ENCODE results near the gene ZNF44. TPM values are rescaled to one million over a fixed set of nuclear protein-coding genes. Genes with fewer than 3 reads are reported as not detected.

ZNF44 gene
- total and polyA plus RNA-seq, 9 of the 15 experiments (the other 6 are each of a cell fraction or from before 2014, with no cell fraction given) = 2.6 to 8.3 (median 4.4) TPM

DNA sequence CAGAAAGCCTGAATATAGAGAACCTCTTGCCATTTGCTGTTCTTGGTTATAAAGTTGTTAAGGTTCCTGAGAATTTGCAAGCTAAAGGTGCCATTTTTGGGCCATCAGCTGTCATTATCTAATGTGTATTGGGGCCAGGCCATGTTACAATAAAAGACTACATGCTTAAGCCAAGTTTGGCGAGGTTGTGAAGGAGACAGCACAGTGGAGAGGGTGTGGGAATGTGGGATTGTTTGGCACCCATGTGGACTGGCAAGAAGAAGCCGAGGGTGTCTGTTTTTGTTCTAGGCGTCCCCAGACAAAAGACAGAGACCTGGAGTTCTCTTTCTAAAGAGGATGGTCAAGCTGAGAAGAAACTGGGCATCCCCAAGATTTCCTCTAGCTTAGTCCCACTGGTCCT is 64.7 kb downstream of the ZNF44 start:
- Histone ChIP-seq H3K9me1 (ENCODE audit: control insufficient read depth, insufficient read depth, low read length) (no peaks in the 10 kb centered on the region), H2AFZ (ENCODE audit: low read depth, low read length) (no peak overlapping the region), H3K4me2 (ENCODE audit: insufficient read depth, low read length) (no peak overlapping the region), H4K20me1 (replicated peaks; ENCODE audit: control insufficient read depth, insufficient read depth, low read length) (no peaks in the 10 kb centered on the region), H3K4me3 (no peak overlapping the region), H3K27ac (ENCODE audit: extremely low read depth, low read depth, low read length) (no peak overlapping the region), H3K27me3 (ENCODE audit: control insufficient read depth in 2 of 2, insufficient read depth in 2 of 2, low read length in 2 of 2) (peaks cover 0 to 7% of the 10 kb centered on the region in 2 experiments; a peak in 3 of 5 replicates), H3K4me1 (replicated peaks in 1 of 2; ENCODE audit: control insufficient read depth in 2 of 2, insufficient read depth in 2 of 2, low read length in 2 of 2) (no peaks in the 10 kb centered on the region), H3K9me3 (replicated peaks; ENCODE audit: control insufficient read depth, insufficient read depth, low read depth, low read length) (no peaks in the 10 kb centered on the region), H3K79me2 (ENCODE audit: control insufficient read depth, insufficient read depth, low read length) (no peaks in the 10 kb centered on the region), H3K9ac (ENCODE audit: insufficient read depth in 1 of 2, low read depth in 2 of 2, low read length in 2 of 2) (no peak overlapping the region), H3K36me3 (ENCODE audit: control insufficient read depth, insufficient read depth, low read length) (no peaks in the 10 kb centered on the region)
- FAIRE-seq (no peak), ATAC-seq (no peak), DNase-seq (ENCODE audit: extremely low read depth in 1 of 4, low spot score in 3 of 4) (no peak)
- POLR2A ChIA-PET = interaction anchor here (0.6 to 1.6 kb wide), 2 partner anchors 9 to 36 kb away, joined by 3 read pairs; no protein-coding TSS in a partner anchor
- CTCF ChIA-PET (ENCODE audit: low intra/inter-chr PET ratio) = no interaction called here
- TF ChIP-seq EZH2 (IDR thresholded peaks at IDR 0.05; ENCODE audit: borderline replicate concordance, low read depth, low read length) (no peak), SMAD2 (IDR thresholded peaks at IDR 0.05; ENCODE audit: low read depth, low read length) (no peak), ZNF699 (CRISPR knock-in tag; IDR thresholded peaks at IDR 0.05; ENCODE audit: insufficient replicate concordance) (no peak), EWSR1 (IDR thresholded peaks at IDR 0.05; ENCODE audit: borderline replicate concordance, low read depth, partially characterized antibody) (no peak), TOE1 (IDR thresholded peaks at IDR 0.05; ENCODE audit: borderline replicate concordance) (no peak), TOE1 (CRISPR knock-in tag; IDR thresholded peaks at IDR 0.05; ENCODE audit: borderline replicate concordance, low read depth) (no peak), ZNF277 (CRISPR knock-in tag; IDR thresholded peaks at IDR 0.05; ENCODE audit: borderline replicate concordance) (no peak), POLR2AphosphoS5 (IDR thresholded peaks at IDR 0.05; ENCODE audit: control insufficient read depth, insufficient read depth, low read depth, low read length) (no peak), HMG20A (CRISPR knock-in tag; conservative IDR thresholded peaks at IDR 0.05) (no peak), ZFPM2 (CRISPR knock-in tag; IDR thresholded peaks at IDR 0.05) (no peak), ZHX1 (conservative IDR thresholded peaks at IDR 0.05; ENCODE audit: low read length) (no peak), ZNF324 (CRISPR knock-in tag; IDR thresholded peaks at IDR 0.05) (no peak), BHLHE40 (IDR thresholded peaks at IDR 0.05; ENCODE audit: low read length) (no peak), ELK1 (CRISPR knock-in tag; IDR thresholded peaks at IDR 0.05) (no peak), MTF1 (CRISPR knock-in tag; IDR thresholded peaks at IDR 0.05; ENCODE audit: borderline replicate concordance) (no peak), CEBPB (tag; IDR thresholded peaks at IDR 0.05) (no peak), CREB1 (IDR thresholded peaks at IDR 0.05) (no peak), CREB1 (CRISPR knock-in tag; IDR thresholded peaks at IDR 0.05) (no peak), POLR2B (IDR thresholded peaks at IDR 0.05; ENCODE audit: low read depth, partially characterized antibody) (no peak), ZBTB1 (CRISPR knock-in tag; IDR thresholded peaks at IDR 0.05; ENCODE audit: borderline replicate concordance, low read depth) (no peak)
- no TSS peak for BruUV-seq (replicated peaks)
- in situ Hi-C loops (cut with MboI) = no loop called here
- intact Hi-C loops (cut with micrococcal nuclease) = no loop called here
- WGBS (ENCODE audit: insufficient coverage, low coverage, missing lambda C conversion rate) = 0% methylated on average over 3 of the region's 3 CpGs

Measured in K562 (cell line).